Activated T-cell treated with anti-CD3 and anti-CD28 coated beads for 1 hour (primary cell): Measurements from ENCODE around the gene SBNO1.
"Not testable (repeated sequence)": the region's sequence is repeated elsewhere in the genome, so short reads cannot be mapped to it uniquely, and the experiment has no call there.

Experiments used
- DNase-seq: peaks from one replicate; pipeline ENCODE4 v3.0.0-alpha.2; 2020; ENCODE audit warnings: low read depth

The SBNO1 gene

DNA sequence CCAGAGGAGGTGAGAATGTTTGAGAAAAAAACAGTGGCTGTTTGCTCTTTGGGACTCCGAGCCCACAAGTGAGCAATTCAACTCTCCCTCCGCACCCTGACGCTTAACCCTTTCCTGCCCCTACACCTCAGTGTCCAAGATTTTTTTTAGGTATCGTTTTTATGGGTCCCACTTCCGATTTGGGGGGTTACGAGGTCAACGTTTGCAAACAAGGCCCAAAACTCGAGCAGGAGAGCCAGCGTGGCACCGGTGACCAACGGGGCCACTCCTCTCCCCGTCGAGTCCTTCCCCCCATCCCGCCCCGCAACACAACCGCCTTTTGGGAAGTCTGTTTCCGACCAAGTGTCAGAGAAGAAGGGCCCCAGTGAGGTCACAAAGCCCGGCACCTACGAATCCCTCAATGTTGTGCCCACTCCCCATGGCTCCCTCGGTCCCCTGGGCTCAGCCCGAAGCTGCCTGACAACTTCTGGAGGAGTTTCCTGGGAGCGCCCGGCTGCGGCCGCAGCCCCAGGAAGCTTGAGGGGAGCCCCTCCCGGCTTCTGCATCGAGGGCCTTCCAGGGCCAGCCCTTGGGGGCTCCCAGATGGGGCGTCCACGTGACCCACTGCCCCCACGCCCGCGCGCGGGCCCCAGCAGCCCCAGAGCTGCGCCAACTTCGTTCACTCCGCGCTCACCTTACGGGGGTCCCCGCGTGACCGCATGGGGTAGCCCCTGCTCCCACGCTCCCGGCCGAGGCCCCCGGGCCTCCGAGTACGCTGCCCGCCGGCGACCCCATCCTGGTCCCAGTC is 94.2 kb downstream of the SBNO1 start:
- DNase-seq, result no peak

GRCh38 chr12:123269896-123270213 is 94.8 kb downstream of the SBNO1 start:
- DNase-seq, result no peak

DNA sequence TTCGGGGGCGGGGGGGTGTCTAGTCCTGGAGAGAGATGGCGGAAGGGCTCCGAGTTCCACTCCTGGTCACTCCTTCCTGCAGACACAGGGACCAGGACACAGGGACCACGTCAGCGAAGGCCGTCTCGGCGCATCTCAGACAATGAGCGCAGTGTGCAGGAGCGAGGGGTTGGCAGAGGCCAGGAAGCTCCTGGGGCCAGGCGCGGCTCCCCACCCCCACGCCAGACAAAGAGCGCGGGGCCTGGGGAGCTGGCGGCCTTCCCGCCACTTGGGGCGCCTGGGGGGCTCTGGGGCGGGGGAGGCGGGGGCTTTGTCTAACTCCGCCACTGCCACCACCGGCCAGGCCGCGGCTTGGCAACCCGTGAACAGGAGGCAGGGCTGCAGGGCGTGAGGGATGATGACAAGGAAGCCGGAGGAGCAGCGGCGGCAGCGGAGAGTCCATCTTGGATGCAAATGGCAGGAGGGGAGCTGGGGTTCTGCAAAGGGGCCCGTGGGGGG is 95.2 kb downstream of the SBNO1 start:
- DNase-seq, result no peak

DNA sequence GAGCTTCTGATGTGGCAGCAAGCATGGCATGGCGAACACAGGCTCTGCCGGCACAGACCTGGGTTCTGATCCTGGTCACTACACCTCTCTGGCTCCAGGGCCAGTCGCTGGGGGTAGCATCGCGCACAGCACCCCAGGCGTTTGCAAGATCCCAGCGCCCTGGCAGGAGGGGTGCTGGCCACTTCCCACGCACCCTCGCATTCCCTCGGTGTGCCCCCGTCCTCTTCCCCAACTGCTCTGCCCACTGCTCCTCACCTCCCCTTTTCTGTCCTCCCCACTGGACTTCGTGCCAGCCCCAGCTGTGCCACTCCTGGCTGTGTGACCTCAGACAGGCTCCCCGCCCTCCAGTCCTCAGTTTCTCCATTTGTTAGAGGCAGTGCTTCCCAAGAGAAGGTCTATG is 95.8 kb downstream of the SBNO1 start:
- DNase-seq, result no peak

DNA sequence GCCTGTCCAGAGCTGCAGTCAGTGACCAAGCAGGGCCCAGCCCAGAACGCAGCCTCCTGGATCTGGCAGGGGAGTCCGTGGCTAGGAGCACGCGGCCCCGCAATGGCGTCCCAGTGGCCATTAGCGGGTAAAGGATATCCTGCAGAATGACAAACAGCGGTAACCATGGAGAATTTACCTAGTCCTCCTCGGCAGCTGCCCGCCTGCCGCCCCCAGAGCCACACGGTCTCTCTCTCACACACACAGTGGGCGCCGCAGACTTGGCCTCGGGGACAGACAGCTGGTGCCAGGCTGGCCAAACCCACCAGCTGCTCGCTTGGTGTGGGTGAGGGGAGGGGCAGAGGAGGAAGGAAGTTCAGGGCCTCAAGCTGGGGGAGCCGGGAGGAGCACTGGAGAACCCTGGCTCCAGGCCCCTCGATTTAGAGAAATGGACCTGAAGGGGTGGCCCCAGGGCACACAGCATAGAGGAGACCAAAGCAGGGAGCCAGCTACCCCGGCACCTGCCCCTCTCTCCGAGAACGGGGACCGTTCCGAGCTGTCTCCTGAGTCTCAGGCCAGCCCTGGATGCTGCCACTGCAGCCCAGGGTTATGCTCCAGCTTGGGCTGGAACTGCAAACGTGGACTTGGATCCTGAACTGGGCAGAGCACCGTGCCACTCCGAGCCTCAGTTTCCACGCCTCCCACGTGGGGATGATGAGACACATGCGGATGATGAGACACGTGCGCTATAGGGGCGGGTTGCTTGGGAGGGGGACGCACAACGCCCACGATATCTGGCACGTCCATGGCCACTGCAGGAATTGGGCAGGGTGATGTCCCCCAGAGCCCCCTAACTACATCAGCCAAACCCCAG is 96.4 kb downstream of the SBNO1 start:
- DNase-seq, result no peak

- DNase-seq, result no peak
Measured at GRCh38 chr12:123267335-123267920, 97.2 kb downstream of the SBNO1 start.

DNA sequence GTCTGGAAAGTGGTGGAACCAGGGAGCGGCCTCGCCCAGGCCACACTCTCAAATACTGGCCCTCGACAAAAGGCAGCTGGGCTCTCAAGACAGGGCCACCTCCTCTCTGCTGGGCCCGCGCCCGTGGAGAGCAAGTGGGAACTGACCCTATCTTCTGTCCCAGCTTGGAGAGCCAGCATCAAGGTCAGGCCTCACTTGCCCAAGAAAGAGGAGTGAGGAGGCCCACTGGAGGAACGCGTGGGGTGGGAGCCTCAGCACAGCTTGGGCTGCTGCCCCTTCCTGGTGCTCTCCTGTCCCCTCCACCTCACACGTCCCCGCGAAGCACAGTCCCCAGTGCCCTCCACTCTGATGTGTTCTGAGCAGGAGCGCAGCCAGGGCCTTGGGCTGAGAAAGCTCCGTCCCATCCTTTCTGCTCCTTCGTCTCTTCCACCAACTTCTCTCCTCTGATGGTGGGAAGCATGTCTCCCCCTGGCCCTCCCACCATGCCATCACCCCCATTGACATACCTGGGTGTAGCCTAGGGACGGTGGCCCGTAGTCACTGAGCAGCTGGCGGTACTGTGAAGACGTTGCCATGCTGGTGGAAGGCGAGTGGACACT is 97.9 kb downstream of the SBNO1 start:
- DNase-seq, result no peak

DNA sequence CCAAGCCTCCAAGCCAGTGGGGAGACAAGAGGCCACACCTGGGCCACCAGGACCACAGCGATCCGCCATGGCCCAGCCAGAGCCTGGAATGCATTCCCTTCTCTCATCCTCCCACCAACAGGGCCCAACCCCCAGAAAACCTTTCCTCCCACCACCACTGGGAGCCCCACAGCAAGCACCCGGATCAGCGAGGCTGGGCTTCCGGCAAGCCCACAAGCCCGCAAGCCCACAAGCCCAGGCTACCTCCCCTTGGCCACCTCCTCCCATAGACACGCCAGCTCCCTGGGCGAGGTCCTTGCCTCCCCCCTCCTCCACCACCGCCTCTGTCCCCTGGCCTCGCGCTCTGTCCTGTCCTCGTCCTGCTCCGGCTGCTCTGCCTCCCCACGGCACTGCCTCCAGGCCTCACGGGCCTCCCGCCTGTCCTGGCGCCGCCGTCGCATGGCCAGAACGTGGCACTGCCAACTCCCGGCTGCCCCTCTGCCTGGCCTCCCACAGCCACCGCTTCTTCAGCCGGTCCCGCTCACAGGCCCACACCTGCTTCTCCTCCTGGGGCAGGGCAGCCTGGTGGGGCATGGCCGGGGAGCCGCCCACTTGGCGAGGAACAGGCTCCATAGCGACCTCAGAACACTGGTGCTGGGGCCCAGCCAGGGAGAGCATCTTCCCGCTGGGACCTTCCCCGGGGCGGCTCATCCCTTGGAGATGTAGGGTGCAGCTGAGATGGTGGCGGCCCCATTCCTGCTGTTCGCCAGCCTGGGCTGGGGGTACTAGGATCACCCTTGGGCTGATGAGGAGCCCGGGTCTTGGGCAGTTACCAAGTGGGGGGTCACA is 98.6 kb downstream of the SBNO1 start:
- DNase-seq, result no peak

DNA sequence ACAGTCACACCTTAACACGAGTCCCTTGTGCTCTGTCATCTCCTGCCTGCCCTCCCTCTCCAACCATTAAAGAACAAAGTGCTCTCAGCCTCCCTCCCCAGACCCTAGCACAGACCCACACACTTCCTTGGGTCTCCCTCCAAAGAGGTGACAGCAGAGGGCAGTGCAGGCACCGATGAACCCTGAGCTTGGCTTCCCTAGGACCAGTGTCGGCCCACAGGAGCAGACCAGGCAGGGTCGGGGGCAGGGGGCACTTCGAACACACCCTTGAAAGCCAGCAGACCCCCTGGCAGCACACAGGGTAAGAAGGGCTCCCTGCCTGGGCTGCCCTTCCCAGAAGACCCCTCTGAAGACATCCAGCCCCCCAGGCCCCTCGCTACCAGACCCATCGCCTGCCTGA is 100.0 kb downstream of the SBNO1 start:
- no peak for DNase-seq

GRCh38 chr12:123263196-123263817 is 101.3 kb downstream of the SBNO1 start:
- DNase-seq, result no peak

- no peak for DNase-seq
Measured at GRCh38 chr12:123261196-123261595, 103.5 kb downstream of the SBNO1 start.

DNA sequence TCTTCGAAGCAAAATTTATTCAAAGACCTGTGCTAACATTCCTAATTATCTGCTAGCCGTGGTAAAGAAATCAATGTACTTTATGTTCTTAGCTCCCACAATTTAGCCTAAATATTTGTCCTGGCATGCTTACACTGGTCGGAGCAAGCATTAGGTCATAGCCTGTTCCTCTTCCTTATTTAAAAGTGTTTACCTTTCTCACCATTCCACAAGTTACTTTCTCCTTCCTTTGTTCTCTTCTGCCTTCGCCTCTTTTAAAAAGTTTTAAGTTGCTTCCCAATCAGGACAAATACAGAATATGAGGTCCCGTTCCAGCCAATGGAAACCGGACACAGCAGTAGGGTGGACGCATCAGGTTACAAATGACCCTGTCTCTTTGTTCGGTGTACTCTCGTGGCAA is 104.6 kb downstream of the SBNO1 start:
- no peak for DNase-seq

DNA sequence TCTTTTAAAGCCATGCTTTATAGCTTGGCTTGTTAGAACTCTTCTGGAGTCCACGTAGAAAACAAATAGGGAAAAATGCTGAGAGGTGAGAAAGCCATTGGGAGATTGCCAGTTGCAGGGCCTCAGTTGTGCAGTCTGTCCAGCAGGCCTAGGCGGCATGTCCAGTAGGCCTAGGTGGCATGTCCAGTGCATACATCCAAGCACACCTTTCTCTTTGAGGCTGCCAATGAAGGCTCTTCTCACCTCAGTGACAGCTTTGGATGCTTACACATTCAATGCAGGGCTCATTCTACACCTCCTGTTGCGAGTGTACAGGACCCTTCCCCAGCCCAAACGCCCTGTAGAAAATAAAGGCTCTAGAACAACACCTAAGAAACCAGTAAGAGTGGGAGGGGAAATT is 106.1 kb downstream of the SBNO1 start:
- DNase-seq, result no peak

GRCh38 chr12:123254853-123255446 is 109.7 kb downstream of the SBNO1 start:
- no peak for DNase-seq

DNA sequence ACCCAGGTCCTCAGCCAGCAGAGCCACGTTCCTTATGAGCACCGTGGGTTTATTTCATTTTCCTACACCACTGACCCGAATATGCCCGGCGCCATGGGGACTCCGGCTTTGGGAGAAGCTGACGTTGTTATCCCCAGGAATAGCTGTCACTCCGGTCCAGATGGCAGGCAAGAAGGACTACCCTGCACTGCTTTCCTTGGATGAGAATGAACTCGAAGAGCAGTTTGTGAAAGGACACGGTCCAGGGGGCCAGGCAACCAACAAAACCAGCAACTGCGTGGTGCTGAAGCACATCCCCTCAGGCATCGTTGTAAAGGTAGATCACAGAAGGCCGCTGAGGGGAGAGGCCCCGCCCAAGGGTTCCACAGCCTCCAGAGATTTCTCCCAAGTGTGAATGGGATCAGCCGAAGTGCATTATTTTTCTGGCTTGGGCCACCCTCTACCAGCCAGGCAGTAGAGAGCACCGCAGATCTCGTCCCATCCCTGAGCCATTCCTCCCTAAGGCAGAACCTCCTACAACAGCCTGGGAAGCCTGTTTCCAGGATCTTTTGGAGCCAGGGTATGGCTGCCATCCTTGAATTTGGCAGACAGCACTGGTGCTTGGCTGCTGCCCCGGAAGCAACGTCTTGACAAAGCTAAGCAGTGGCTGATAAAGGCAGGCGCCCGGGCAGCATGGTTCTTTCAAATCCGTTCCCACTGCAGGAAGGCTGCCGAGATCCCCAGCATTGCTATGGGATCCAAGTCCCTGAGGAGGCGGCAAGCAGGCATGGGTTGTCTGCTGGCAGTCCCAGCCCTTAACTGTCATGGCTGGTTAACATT is 110.8 kb downstream of the SBNO1 start:
- no peak for DNase-seq

DNA sequence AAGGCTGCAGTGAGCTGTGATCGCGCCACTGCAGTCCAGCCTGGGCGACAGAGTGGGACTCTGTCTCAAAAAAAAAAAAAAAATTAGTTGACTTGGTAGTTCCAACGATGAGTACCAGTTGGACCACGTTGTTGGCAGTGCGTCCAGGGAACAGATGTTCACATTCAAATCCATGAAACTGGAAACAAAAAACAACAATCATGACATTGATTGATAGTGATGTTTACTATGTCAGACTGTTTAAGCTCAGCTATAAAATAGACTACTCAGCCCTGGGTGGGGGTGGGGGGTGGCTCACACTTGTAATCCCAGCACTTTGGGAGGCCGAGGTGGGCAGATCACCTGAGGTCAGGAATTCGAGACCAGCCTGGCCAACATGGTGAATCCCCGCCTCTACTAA is 112.3 kb downstream of the SBNO1 start:
- DNase-seq, result not testable (repeated sequence)

GRCh38 chr12:123251403-123252076 is 113.1 kb downstream of the SBNO1 start:
- DNase-seq, result no peak

GRCh38 chr12:123250471-123251383 is 113.9 kb downstream of the SBNO1 start:
- DNase-seq, result no peak
